A549 (cell line): ENCODE data around the gene AAMDC. TPM values are rescaled to one million over a fixed set of nuclear protein-coding genes. Genes with fewer than 3 reads are reported as not detected.
"Not testable (repeated sequence)": the region's sequence is repeated elsewhere in the genome, so short reads cannot be mapped to it uniquely, and the experiment has no call there.

ENCODE experiments used
- ATAC-seq, 2 experiments: fragments of 200-7000 bp in 1 of 2; fragments of >200 bp in 1 of 2; cut with Nextera tagmentation in 1 of 2; cut with Tn5 transposase in 1 of 2; 3 replicates each; pipeline versions ENCODE4 v1.8.0 to v1.9.1; 2018 to 2020; ENCODE audit warnings: mild to moderate bottlenecking in 1 of 2, moderate library complexity in 1 of 2
- CTCF ChIA-PET: fragments of 300-600 bp; sonication (Branson Sonifier 250); formaldehyde crosslinking; extraction: SDS; loops from one replicate; lab custom pipeline; 2021; ENCODE audit warnings: antibody characterized with exemption, inconsistent platforms; lab: Yijun Ruan, JAX
- POLR2A ChIA-PET: fragments of 350-600 bp; formaldehyde crosslinking; extraction: SDS; loops from one replicate; lab custom pipeline; 2021; ENCODE audit warnings: antibody characterized with exemption, inconsistent platforms; lab: Yijun Ruan, JAX
- DNase-seq, 2 experiments: peaks; one replicate each; pipeline versions ENCODE4 v3.0.0 to v3.0.0-alpha.2; 2011 to 2016; ENCODE audit warnings: low read depth in 1 of 2, low spot score in 1 of 2
- FAIRE-seq: peaks from 2 replicates; lab custom pipeline; 2011; peaks lifted over from hg19 to GRCh38; lab: Jason Lieb, UNC
- H3K27ac ChIP-seq, 2 experiments: fragments of >200 bp; sonication (Bioruptor Twin); formaldehyde crosslinking; 3 replicates each; pipeline ENCODE4 v1.5.1; 2016 to 2017
- H3K4me1 ChIP-seq: fragments of >200 bp; sonication (Bioruptor Twin); formaldehyde crosslinking; 3 replicates; pipeline ENCODE4 v1.6.1; 2016
- H3K4me2 ChIP-seq: fragments of >200 bp; sonication (Bioruptor Twin); formaldehyde crosslinking; 3 replicates; pipeline ENCODE4 v1.6.1; 2016
- H3K4me3 ChIP-seq: fragments of >200 bp; sonication (Bioruptor Twin); formaldehyde crosslinking; 3 replicates; pipeline ENCODE4 v1.5.1; 2016
- H3K9me3 ChIP-seq: fragments of >200 bp; sonication (Bioruptor Twin); formaldehyde crosslinking; 3 replicates; pipeline ENCODE4 v1.6.1; 2016
- FOSB ChIP-seq: fragments of 250-450 bp; sonication (Bioruptor Pico); IDR thresholded peaks from 2 replicates; pipeline ENCODE4 v1.5.0; 2020; ENCODE audit warnings: mild to moderate bottlenecking, moderate library complexity
- JUN ChIP-seq, 2 experiments: fragments of >200 bp; sonication (Bioruptor Twin); formaldehyde crosslinking; IDR thresholded peaks; 2 replicates in 1 of 2; 3 replicates in 1 of 2; pipeline ENCODE4 v1.6.1; 2016 to 2017
- MAZ ChIP-seq: fragments of 150-350 bp; IDR thresholded peaks from 2 replicates; pipeline ENCODE4 v1.6.1; 2014; ENCODE audit warnings: antibody characterized with exemption, low read depth, low read length, borderline replicate concordance
- MYC ChIP-seq: IDR thresholded peaks from 2 replicates; pipeline ENCODE4 v1.6.1; 2012; ENCODE audit warnings: mild to moderate bottlenecking, inconsistent platforms, low read length, improper control_type of control experiment, borderline replicate concordance
- NFE2L2 ChIP-seq: fragments of 150-350 bp; conservative IDR thresholded peaks from 2 replicates; pipeline ENCODE4 v1.6.1; 2014; ENCODE audit warnings: low read length
- NPAS2 ChIP-seq: fragments of 250-450 bp; sonication (Bioruptor Pico); IDR thresholded peaks from 2 replicates; pipeline ENCODE4 v1.8.0; 2022; ENCODE audit warnings: mild to moderate bottlenecking, moderate library complexity, borderline replicate concordance
- PHF8 ChIP-seq: fragments of 200-600 bp; sonication (generic); IDR thresholded peaks from 2 replicates; pipeline ENCODE4 v1.6.1; 2016; ENCODE audit warnings: low read depth, mild to moderate bottlenecking, antibody characterized with exemption, moderate library complexity, borderline replicate concordance
- SMC3 ChIP-seq: fragments of >200 bp; sonication (Bioruptor Twin); formaldehyde crosslinking; IDR thresholded peaks from 3 replicates; pipeline ENCODE4 v1.6.1; 2018; ENCODE audit warnings: inconsistent platforms
- SREBF2 ChIP-seq: fragments of 450-650 bp; IDR thresholded peaks from 2 replicates; pipeline ENCODE4 v1.6.1; 2014; ENCODE audit warnings: mild to moderate bottlenecking, moderate library complexity
- TFCP2L1 ChIP-seq: fragments of 250-450 bp; sonication (Bioruptor Pico); IDR thresholded peaks from 2 replicates; pipeline ENCODE4 v1.5.0; 2021; ENCODE audit warnings: mild to moderate bottlenecking
- ZSCAN20 ChIP-seq: fragments of 250-450 bp; sonication (Bioruptor Pico); IDR thresholded peaks from 2 replicates; pipeline ENCODE4 v1.8.0; 2022; ENCODE audit warnings: mild to moderate bottlenecking, moderate library complexity
- WGBS: methylation state at CpG from one replicate; pipeline ENCODE4 v1.1.6; 2017; ENCODE audit errors: missing lambda C conversion rate; 5-methylcytosine and 5-hydroxymethylcytosine counted together
- polyA plus RNA-seq, 4 experiments: library from polyadenylated mRNA; depleted of rRNA in 3 of 4; stranded (reverse); fragments of >200 nt; fragmentation: RNase III in 1 of 4; extraction: RNeasy Plus Mini Kit Qiagen cat#74134 plus additional on column Dnase treatment in 1 of 4; gene quantifications; 2 replicates in 3 of 4; 3 replicates in 1 of 4; pipeline ENCODE4 v1.2.3, GENCODE V29; 2011 to 2017
- TF ChIP-seq, protein P1 (sequence below): IDR thresholded peaks from 2 replicates; pipeline ENCODE4 v1.6.1; 2012
- TF ChIP-seq, protein P2 (sequence below): fragments of 450-650 bp; IDR thresholded peaks from 2 replicates; pipeline ENCODE4 v1.6.1; 2014; ENCODE audit warnings: antibody characterized with exemption
- TF ChIP-seq, protein P3 (sequence below): fragments of >200 bp; sonication (Bioruptor Twin); formaldehyde crosslinking; IDR thresholded peaks from 2 replicates; pipeline ENCODE4 v1.6.1; 2016
- TF ChIP-seq, protein P4 (sequence below): fragments of 250-450 bp; sonication (Bioruptor Pico); IDR thresholded peaks from 2 replicates; pipeline ENCODE4 v1.5.0; 2020; ENCODE audit warnings: low read depth, mild to moderate bottlenecking, moderate library complexity
- TF ChIP-seq, protein P5 (sequence below): fragments of 250-450 bp; sonication (Bioruptor Pico); IDR thresholded peaks from 2 replicates; pipeline ENCODE4 v1.5.0; 2021; ENCODE audit warnings: mild to moderate bottlenecking, moderate library complexity, borderline replicate concordance

The AAMDC gene
- polyA plus RNA-seq, 2 of the 4 experiments (the other 2 are of a cell fraction): 25.4 to 36.5 TPM

DNA sequence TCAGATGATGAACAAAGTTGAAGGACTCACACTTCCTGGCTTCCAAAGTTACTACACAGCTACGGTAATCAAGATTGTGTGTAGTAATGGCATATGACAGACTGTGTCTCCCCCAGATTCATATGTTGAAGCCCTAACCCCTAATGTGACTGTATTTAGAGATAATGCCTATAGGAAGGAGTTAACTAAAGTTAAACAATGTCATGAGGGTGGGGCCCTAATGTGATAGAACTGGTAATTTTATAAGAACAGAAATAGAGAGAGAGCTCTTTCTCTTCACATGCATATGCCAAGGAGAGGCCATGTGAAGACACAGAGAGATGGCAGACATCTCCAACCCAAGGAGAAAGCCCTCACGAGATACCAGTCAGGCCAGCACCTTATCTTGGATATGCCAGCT, 8.0 kb downstream of the AAMDC start:
- H3K4me3 ChIP-seq: no peak overlapping the region
- H3K4me2 ChIP-seq: no peak overlapping the region
- POLR2A ChIA-PET: no interaction called here
- CTCF ChIA-PET: no interaction called here
- DNase-seq: no peak
- no peak for ATAC-seq
- H3K9me3 ChIP-seq: peaks cover 7% of the 10 kb centered on the region; the same call in 2 of the 3 replicates
- no peaks in the 10 kb centered on the region for H3K4me1 ChIP-seq
- FAIRE-seq: no peak
- no peak overlapping the region for H3K27ac ChIP-seq
- TF ChIP-seq FOSB (CRISPR knock-in tag): no peak
- TF ChIP-seq, protein P1, sequence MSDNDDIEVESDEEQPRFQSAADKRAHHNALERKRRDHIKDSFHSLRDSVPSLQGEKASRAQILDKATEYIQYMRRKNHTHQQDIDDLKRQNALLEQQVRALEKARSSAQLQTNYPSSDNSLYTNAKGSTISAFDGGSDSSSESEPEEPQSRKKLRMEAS: no peak
- no peak for TF ChIP-seq SREBF2
- TF ChIP-seq NPAS2 (CRISPR knock-in tag): no peak
- TF ChIP-seq, all 56 proteins: peak for 0
- 65% methylated on average over 2 of the region's 2 CpGs for WGBS

DNA sequence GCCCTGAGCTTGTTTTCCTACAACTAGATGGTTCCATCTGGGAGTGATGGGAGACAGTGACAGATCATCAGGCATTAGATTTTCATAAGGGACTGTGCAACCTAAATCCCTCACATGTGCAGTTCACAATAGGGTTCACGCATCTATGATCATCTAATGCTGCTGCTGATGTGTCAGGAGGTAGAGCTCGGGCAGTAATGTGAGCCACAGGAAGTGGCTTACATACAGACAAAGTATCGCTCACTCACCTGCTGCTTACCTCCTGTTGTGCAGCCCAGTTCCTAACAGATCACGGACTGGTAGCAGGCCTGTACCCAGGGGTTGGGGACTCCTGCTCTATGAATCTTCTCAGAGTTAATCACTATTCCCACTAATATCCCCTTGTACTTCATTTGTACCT, 12.4 kb downstream of the AAMDC start:
- FAIRE-seq (no peak), ATAC-seq (no peak), DNase-seq (no peak)
- 85% methylated on average over 4 of the region's 4 CpGs for WGBS
- POLR2A ChIA-PET: no interaction called here
- Histone ChIP-seq H3K4me3 (no peak overlapping the region), H3K4me2 (no peak overlapping the region), H3K9me3 (peaks cover 7% of the 10 kb centered on the region; the same call in 2 of the 3 replicates), H3K27ac (no peak overlapping the region), H3K4me1 (no peaks in the 10 kb centered on the region)
- CTCF ChIA-PET: no interaction called here
- TF ChIP-seq SMC3 (no peak), MYC (no peak), JUN (IDR thresholded peaks at IDR 0.05) (no peak)
- TF ChIP-seq, protein P2, sequence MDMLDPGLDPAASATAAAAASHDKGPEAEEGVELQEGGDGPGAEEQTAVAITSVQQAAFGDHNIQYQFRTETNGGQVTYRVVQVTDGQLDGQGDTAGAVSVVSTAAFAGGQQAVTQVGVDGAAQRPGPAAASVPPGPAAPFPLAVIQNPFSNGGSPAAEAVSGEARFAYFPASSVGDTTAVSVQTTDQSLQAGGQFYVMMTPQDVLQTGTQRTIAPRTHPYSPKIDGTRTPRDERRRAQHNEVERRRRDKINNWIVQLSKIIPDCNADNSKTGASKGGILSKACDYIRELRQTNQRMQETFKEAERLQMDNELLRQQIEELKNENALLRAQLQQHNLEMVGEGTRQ: no peak
- TF ChIP-seq, protein P3, sequence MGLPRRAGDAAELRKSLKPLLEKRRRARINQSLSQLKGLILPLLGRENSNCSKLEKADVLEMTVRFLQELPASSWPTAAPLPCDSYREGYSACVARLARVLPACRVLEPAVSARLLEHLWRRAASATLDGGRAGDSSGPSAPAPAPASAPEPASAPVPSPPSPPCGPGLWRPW: no peak
- TF ChIP-seq, protein P4, sequence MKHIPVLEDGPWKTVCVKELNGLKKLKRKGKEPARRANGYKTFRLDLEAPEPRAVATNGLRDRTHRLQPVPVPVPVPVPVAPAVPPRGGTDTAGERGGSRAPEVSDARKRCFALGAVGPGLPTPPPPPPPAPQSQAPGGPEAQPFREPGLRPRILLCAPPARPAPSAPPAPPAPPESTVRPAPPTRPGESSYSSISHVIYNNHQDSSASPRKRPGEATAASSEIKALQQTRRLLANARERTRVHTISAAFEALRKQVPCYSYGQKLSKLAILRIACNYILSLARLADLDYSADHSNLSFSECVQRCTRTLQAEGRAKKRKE: no peak
- TF ChIP-seq, protein P1: no peak
- TF ChIP-seq, protein P5, sequence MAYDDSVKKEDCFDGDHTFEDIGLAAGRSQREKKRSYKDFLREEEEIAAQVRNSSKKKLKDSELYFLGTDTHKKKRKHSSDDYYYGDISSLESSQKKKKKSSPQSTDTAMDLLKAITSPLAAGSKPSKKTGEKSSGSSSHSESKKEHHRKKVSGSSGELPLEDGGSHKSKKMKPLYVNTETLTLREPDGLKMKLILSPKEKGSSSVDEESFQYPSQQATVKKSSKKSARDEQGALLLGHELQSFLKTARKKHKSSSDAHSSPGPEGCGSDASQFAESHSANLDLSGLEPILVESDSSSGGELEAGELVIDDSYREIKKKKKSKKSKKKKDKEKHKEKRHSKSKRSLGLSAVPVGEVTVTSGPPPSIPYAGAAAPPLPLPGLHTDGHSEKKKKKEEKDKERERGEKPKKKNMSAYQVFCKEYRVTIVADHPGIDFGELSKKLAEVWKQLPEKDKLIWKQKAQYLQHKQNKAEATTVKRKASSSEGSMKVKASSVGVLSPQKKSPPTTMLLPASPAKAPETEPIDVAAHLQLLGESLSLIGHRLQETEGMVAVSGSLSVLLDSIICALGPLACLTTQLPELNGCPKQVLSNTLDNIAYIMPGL: no peak
- TF ChIP-seq, all 56 proteins: peak for 0

DNA sequence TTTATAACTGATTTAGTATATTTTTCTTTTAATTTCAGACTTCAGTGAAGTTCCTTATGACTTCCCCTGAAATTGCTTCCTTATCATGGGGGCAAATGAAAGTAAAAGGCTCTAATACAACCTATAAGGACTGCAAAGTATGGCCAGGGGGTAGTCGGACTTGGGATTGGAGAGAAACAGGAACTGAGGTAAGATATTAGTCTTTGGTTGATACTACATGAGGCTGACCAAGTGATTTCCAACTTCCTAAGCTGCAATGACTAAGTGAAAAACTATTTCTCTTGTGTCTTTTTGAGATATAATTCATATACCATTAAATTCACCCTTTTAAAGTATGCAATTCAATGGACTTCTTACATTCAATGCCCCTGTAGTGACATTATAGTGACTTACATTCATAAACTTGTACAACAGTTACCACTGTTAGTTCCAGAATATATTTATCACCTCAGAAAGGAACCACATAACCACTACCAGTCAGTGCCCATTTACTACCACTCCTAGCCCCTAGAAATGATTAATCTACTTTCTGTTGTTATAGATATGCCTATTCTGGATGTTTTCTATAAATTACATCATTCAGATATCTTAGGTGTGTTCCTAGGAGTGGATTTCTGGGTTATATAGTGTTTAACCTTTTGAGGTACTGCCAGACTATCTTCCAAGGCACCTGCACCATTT, 21.6 kb downstream of the AAMDC start:
- Histone ChIP-seq H3K27ac (no peak overlapping the region), H3K4me2 (no peak overlapping the region)
- no peak for DNase-seq
- WGBS: 18% methylated on average over 1 of the region's 1 CpG
- POLR2A ChIA-PET: interaction anchor here (0.5 kb wide), 1 partner anchor 152 kb away, joined by 5 read pairs; the partner anchor contains the start of gene INTS4
- TF ChIP-seq TFCP2L1 (no peak), NFE2L2 (no peak), ZSCAN20 (CRISPR knock-in tag) (no peak), PHF8 (no peak), MAZ (no peak)
- TF ChIP-seq, all 56 proteins: peak for 0
- no peak for FAIRE-seq
- H3K9me3 ChIP-seq: peaks cover 3% of the 10 kb centered on the region; the same call in 1 of the 3 replicates
- peaks cover 4% of the 10 kb centered on the region; the same call in 1 of the 3 replicates for H3K4me1 ChIP-seq
- CTCF ChIA-PET: no interaction called here
- H3K4me3 ChIP-seq: no peak overlapping the region
- ATAC-seq: no peak

DNA sequence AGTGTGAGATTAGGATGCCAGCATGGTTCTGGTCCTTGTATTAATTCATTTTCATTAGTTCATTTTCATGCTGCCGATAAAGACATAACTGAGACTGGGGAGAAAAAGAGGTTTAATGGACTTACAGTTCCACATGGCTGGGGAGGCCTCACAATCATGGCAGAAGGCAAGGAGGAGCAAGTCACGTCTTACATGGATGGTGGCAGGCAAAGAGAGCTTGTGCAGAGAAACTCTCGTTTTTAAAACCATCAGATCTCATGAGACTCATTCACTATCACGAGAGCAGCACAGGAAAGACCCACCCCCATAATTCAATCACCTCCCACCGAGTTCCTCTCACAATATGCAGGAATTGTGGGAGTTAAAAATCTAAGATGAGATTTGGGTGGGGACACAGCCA, 22.8 kb downstream of the AAMDC start:
- H3K27ac ChIP-seq, ATAC-seq, H3K4me1 ChIP-seq, H3K4me2 ChIP-seq, DNase-seq, CTCF ChIA-PET, POLR2A ChIA-PET, FAIRE-seq, H3K4me3 ChIP-seq, H3K9me3 ChIP-seq: not testable (repeated sequence)
- 67% methylated on average over 5 of the region's 5 CpGs for WGBS
